Endometrium (tissue), 2 donors: ENCODE measurements around the gene PILRA.

ENCODE experiments used
- FAIRE-seq: peaks from 2 replicates; lab custom pipeline; 2012; peaks lifted over from hg19 to GRCh38; lab: Jason Lieb, UNC
- donor health status: control.
- donor health status: control.

PILRA gene

DNA sequence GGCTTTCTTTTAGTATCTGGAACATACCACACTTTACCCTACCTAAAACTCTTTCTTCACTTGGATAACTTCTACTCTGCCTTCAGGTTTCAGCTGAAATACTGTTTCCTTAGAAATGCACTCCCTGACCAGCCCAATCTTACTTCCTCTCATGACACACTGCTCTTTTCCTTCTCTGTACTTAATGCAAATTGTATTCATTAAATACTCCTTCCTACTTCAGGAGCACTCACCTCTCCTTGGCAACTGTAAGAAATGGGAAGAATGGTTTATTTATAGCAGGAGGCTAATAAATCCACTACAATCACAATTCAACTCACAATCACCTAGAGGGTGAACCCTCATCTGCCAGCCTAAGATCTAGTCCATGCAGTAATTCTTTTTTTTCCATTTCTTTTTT is 40.1 kb downstream of the PILRA start:
- no peak for FAIRE-seq

DNA sequence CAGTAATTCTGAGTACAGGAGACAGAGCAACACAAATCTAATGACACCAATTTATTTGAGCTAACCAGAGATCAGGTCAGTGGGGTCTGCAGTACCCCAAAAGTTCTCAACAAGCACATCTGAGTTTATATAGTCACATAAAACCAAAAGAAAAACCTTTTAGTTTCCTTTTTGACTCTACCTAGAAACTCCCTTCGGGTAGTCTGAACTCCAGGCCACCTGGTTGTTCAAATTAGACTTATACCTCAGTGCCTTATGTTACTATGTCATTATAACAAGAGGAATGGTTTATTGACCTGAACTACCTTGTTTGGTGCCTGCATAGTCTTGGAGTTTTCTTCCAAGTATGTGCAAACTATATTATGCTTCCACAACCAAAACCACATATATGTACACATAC is 40.6 kb downstream of the PILRA start:
- no peak for FAIRE-seq

DNA sequence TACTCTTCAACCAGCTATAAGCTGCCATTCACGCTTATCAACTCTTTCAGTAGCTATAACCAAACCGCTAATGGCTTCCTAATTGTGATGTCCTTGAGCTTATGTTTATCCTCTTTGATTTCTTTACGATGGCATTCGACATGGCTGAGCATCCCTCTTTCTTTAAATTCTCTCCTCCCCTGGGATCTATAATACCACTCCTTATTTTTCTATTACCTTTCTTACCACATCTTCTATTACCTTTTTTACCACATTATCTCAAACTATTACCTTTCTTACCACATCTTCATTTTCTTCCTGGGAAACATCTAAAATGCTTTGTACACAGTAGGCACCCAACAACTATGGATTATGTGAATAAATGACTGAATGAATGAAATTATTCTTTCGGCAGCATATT is 42.2 kb downstream of the PILRA start:
- FAIRE-seq = no peak

DNA sequence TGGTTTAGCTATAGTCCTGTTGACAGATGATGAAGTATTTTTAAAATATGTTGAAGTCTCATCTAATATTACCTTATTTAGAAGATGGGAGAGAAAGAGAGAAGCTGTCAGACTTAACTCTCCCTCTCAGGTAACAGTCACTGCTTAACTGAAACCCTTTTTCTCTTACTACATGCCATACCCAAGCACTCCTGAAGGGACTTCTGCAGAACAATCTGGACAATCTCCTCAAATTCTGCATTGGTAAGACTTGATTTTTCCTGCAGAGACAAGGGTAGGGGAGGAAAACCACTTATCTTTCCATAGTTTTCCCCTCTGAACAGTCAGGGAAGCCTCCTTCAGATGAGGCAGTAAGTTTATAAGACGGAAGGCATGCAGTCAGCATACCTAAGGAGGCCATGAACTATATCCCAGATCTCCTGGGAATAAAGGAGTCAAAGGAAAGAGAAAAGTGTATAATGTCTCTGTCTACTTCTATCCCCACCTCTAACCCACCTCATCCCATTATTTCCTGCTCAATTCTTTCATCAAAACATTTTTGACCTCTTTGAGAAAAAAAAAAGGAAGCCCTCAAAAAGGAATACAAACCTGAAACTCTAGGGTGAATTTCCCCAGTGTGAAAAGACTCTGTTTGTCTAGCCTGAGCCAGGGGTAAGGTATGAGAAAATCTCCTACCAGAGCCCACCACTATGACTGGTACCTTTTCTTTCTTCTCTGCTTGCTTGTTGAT is 45.8 kb downstream of the PILRA start:
- no peak for FAIRE-seq

DNA sequence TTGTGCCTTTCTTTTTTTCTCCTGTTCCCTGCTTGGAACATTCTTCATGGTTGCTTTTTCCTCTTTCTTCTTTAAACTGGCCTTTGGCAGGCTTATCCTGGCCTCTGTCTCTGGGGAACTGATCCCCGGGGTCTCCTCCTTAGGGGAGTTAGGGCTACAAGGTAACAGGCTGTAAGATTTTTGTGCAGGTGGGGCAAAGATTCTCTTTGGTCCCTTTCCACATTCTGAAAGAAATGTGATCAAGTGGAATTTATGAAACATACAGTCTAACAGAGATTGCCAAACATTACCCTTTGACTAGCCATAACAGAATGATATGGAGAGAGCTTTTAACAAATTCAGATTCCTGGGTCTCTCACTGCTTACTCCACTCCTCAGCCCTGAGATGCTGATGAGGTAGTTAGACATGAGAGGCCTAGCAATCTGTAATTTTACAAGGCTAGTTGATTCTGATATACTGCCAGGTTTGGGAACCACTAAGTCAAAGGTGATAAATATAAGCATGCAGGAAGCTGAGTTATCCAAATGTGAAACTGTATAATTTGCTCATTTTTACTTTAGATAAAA is 46.5 kb downstream of the PILRA start:
- FAIRE-seq = no peak

DNA sequence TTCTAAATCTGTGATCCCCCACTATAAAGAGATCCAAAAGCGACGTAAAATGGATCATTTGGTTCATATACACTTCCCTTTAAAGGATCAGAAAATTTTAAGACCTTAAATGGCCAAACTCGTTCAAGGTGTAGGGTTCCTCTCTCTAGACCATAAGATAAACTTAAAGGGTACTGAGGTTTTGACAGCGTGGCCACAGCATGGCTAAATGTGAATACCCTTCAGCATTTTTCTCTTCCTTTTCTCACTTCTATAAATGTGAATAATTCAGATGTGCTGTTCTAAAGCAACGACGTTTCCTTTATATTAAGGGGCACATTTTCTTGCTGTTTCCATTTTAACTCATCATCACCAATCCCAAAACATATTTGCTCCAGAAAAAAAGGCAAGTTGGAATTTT is 50.0 kb downstream of the PILRA start:
- no peak for FAIRE-seq

DNA sequence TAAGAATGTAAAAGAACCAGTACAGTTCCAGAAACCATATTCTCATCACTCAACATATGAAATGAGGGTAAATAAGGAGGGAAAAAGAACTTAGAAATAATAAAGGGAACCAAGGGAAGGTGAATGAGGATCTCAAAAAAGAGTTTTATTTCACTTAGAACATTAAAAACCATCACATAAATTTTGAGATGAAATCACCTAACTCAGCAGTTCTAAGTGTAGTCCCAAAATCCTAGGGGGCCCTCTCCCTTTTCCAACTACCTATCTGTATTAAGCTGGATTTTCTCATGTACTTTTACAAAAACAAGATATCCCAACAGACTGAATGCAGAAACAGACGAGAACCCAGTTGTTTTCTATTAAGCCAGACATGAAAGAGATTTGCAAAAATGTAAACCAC is 52.1 kb downstream of the PILRA start:
- no peak for FAIRE-seq

DNA sequence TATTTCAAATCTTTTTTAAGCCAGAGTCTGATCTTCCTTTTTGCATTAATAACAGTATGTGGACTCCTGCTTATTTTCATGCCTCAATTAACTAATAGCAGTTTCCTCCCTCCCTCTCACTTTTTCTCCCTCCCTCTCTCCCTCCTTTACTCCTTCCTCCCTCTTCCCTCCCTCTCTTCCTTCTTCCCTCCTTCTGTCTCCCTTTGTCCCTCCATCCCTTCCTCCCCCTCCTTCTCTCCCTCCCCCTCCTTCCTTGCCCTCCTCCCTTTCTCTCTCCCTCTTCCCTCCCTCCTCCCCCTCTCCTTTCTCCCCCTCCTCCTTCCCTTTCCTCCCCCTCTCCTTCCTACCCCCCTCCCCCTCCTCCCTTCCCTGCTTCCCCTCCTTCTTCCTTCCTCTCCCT is 53.2 kb downstream of the PILRA start:
- FAIRE-seq = no peak

DNA sequence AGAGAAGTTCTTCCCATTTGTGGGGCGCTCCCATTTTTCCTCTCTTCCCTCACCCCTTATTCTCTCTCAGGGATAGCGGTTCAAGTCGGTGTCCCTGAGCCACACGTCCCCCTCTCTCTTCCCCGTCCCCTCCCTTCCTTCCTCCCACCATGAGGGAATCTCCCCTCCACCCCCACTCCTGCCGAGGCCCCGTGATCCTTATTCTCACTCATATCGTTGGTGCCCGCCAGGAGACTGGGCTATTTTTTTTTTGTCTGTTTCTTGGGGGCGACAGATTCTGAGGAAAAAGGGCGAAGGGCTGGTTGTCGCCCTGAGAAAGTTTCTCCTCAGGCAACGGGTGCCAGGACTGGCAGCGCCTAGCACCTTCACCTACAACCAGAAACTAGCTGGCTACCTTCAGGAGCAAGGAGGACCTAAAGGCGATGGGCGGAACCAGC is 54.5 kb downstream of the PILRA start:
- no peak for FAIRE-seq

DNA sequence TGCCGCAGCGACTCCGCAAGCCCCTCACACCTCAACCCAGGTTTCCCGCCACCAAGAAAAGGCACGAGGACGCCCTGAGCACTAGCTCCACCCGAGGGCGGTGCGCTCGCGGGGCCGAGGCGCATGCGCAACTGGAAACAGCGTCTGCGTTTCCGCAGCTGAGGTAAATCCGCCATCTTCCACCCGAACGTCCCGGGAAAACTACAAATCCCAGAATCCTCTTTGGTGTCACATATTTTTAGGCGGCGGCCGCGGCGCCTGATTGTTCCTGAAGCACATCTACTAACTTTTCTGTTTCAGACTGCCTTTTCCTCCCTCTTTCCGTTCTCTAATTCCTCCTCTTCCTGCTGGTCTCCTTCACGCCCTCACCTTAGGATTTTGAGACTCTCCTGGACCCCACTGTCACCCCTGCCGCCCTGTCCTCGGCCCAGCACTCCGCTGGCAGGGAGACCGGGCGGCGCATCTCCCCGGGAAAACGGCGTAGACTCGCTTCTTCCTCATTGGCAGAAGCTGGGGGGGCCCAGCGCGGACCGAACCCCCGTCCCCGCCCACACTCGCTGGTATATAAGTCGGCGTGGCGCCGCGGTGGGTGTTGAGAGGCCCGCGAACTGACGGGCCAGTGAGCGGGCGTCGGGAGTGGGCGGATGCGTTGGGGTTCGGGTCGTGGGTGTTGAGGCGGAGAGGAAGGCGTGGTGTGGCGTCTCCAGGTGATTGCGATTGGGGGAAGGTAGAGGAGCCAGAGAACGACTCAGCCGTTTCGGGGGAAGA is 55.1 kb downstream of the PILRA start, which contains the start of gene ZCWPW1:
TSS of gene ZCWPW1 (minus strand) at position 505 of the 768 bp plus-strand sequence. CDS start 8,054 bp downstream, outside the sequence.
- peak; percentile 62 for FAIRE-seq

DNA sequence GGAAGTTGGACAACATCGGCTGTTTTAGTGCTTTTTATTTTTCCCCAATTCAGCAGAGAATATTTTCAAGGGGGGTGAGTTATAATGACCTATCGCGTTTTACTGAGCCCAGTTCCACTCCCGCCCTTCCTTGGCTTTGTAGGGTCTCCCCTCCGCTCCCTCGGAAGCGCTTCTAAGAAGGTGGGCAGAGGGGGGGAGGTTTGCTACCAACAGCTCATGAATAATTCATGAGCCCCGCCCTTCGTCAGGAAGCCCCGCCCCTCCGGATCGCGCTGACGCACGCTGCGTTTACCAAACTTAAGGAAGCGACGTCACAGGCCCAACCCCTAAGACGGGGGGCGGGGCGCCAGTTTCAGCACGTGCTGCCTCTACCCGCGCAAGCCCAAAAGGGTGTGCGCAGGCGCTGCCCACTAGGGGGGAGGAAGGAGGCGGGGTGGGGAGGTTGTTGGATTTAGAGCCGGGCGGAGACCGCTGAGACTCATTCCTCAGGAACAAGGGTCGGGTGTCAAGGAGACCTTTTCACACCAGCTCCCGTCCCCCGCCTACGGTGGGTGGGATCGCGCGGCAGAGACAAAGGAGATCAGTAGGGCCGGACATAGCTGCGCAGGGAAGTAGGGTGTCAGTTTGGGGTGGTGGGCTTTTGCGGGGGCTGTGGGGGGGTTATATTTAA is 55.8 kb downstream of the PILRA start:
- peak; percentile 96 for FAIRE-seq

DNA sequence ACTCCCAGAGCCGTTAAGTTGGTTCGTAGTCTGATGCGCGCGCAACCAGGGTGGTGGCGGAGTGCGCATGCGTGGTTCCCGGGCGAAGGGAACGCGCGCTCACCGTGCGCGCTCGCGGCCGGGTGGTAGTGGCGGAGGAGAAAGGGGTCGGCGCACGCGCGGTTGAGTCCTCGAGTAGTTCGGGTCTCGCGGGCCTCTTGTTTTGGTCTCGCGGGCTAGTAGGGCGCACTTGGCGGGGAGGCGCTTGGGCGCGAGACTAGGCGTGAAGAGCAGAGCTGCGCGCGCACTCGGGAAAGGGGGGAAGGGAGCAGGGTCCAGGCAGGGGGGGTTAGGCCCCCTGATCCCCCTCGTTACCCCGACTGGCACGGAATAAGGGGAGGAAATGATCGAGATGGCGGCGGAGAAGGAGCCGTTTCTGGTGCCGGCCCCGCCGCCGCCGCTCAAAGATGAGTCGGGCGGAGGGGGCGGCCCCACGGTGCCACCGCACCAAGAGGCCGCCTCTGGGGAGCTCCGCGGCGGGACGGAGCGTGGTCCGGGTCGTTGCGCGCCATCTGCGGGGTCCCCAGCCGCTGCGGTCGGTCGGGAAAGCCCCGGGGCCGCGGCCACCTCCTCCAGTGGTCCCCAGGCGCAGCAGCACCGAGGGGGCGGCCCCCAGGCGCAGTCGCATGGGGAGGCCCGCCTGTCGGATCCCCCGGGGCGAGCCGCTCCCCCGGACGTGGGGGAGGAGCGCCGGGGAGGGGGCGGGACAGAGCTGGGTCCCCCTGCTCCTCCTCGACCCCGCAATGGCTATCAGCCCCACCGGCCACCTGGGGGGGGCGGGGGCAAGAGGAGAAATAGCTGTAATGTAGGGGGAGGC is 56.6 kb downstream of the PILRA start, which contains the start of gene MEPCE:
TSS of gene MEPCE (plus strand) at position 195 of the 856 bp plus-strand sequence. CDS start at position 383, 188 bp downstream.
- FAIRE-seq = peak; percentile 91

DNA sequence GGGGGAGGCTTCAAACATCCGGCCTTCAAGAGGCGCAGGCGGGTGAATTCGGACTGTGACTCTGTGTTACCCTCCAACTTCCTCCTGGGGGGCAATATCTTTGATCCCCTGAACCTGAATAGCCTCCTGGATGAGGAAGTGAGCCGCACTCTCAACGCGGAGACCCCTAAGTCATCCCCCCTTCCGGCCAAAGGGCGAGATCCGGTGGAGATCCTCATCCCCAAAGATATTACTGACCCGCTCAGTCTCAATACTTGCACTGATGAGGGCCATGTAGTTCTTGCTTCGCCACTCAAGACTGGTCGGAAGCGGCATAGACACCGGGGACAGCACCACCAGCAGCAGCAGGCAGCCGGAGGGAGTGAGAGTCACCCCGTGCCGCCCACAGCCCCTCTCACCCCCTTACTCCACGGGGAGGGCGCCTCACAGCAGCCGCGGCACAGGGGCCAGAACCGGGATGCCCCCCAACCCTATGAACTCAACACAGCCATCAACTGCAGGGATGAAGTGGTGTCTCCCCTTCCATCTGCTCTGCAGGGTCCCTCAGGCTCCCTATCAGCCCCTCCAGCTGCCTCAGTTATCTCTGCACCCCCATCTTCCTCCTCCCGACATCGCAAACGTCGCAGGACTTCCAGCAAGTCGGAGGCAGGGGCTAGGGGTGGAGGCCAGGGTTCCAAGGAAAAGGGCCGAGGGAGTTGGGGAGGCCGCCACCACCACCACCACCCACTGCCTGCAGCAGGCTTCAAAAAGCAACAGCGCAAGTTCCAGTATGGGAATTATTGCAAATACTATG is 57.4 kb downstream of the PILRA start:
- FAIRE-seq = no peak

DNA sequence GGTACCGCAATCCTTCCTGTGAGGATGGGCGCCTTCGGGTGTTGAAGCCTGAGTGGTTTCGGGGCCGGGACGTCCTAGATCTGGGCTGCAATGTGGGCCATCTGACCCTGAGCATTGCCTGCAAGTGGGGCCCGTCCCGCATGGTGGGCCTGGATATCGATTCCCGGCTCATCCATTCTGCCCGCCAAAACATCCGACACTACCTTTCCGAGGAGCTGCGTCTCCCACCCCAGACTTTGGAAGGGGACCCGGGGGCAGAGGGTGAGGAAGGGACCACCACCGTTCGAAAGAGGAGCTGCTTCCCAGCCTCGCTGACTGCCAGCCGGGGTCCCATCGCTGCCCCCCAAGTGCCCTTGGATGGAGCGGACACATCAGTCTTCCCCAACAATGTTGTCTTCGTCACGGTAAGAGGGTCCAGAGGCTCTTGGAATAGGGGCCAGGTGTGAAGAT is 58.0 kb downstream of the PILRA start:
- no peak for FAIRE-seq

DNA sequence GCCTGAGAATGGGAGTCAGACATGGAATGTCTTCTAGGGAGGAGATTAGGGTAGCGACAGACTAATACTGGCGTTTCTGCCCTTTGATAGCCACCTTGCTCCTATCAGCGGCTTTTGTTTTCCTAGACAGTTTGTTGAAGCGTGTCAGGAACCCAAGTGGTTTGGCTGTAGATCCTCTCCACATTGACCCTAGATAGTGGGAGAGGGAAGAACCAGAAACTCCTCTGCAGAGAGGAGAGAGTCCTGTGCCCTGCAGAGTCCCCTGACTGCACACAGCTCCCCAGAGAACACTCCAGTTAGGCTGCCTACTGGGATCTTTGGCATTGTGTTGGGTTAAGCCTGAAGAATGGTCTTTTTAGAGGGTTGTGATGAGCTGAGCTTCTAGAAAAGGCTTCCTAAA is 58.8 kb downstream of the PILRA start:
- no peak for FAIRE-seq

DNA sequence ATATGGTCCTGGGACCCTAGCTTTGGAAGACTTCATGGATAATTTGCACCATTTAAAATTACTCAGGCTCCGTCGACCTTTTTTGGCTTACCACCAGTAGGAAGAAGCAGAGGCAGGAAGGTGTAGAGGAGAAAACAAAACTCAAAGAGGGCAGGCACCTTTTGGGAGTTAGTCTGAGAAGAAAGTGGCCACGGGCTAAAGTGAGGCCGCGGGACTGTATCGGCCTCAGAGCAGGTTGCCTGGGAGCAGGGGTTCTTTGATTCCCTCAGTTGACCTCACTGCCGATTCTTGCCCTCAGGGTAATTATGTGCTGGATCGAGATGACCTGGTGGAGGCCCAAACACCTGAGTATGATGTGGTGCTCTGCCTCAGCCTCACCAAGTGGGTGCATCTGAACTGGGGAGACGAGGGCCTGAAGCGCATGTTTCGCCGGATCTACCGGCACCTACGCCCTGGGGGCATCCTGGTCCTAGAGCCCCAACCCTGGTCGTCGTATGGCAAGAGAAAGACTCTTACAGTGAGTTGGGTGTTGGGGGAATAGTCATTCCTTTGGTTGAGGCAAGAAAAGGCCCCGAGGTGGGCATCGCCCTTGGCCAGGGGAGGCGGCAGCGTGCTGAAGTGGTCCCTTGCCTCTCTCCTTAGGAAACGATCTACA is 59.5 kb downstream of the PILRA start:
- FAIRE-seq = no peak

DNA sequence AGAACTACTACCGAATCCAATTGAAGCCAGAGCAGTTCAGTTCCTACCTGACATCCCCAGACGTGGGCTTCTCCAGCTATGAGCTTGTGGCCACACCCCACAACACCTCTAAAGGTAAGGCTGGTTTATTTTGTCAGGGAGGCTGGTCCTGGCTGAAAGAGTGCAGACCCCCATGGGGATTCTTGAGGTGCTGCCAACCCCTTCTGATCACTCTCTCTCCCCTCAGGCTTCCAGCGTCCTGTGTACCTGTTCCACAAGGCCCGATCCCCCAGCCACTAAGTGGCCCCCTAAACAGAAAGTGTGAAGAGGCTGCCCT is 59.9 kb downstream of the PILRA start:
- no peak for FAIRE-seq

DNA sequence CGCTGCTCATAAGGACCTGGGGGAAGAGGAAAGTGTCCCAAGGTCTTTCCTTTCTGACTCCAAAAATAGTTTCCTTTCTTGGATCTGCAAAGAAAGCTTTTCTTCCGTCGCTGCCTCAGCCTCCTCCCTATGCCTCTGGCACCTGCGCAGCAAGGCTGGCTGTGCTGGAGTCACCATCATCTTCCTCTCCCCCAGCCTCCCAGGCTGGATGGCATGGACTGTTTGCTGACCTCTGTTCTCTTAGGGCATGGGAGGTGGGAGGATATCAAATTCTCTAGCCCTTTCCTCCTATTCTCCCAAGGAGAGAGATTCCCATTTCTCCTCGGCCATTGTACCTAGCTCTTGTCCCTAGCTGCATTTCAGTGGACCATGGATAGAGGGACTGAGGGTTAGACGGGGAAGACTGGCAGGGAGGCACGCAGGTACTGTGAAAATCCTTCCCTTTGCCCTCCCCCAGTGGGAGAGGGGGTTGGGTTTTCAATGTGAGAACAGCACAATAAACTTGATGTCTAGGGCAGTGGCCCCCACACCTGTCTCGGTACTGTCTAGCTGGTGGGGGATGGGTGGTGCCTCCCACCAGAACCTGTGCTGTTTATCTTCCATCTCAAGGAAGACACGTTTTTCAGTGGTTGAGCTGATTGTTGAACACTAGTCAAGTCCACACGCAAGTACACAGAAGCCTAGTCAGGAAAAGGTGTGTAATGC is 60.5 kb downstream of the PILRA start:
- FAIRE-seq = no peak

DNA sequence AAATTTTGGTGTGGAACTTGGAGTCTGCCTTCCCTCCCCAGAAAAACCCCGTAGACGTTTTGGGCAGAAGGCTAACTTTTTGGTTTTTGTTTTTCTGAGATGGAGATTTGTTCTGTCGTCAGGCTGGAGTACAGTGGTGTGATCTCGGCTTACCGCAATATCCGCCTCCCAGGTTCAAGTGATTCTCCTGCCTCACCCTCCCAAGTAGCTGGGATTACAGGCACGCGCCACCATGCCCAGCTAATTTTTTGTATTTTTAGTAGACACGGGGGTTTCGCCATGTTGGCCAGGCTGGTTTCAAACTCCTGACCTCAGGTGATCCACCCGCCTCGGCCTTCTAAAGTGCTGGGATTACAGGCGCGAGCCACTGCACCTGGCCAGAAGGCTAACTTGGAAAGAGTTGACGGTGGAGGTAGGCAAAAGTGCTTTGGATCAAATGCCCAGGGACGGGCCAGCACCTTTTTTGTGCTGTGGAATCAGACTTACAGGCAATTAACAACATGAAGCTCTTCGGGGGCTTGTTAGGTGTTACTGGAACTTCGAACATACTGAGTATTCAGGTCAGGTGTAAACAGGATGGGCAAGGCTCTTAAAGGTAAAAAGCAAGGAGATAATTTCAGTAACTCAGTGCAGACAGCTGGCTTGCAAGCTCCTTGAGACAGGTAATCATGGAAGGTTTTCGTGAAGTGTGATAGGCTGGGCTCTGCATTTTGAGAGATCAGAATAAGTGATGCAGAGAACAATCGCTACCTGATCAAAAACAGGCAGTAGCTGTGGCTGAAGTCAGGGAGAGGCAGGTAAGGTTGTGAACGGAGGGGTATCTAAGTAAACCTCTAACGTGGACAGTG is 61.2 kb downstream of the PILRA start:
- no peak for FAIRE-seq
